Uterus (tissue), 2 donors: ENCODE data around the gene SLC6A15.

Source experiments
- CTCF ChIP-seq, 4 experiments: fragments of 200-600 bp in 2 of 4; fragments of 450-650 bp in 2 of 4; sonication (generic) in 2 of 4; IDR thresholded peaks; one replicate each; pipeline ENCODE4 v1.5.1; 2016 to 2019; ENCODE audit warnings: antibody characterized with exemption in 4 of 4, mild to moderate bottlenecking in 2 of 4, moderate library complexity in 1 of 4
- POLR2A ChIP-seq, 2 donors: fragments of 450-650 bp; IDR thresholded peaks; one replicate each; pipeline ENCODE4 v1.6.1; 2016; ENCODE audit warnings: antibody characterized with exemption in 2 of 2, mild to moderate bottlenecking in 1 of 2, moderate library complexity in 1 of 2

GRCh38 chr12:84875241-84875640 lies 37.4 kb downstream of the SLC6A15 start:
- TF ChIP-seq CTCF (IDR thresholded peaks at IDR 0.05) (no peak), POLR2A (IDR thresholded peaks at IDR 0.05) (no peak)
